Measurements from ENCODE around the gene EPO.

EPO gene

GRCh38 chr7:100677308-100678267 is 42.7 kb upstream of the EPO start:
- H3K27ac ChIP-seq (ENCODE audit: low read depth, low read length, severe bottlenecking), result no peak overlapping the region
- peaks cover 12% of the 10 kb centered on the region for H3K4me1 ChIP-seq (ENCODE audit: control insufficient read depth, insufficient read depth, low read length, poor library complexity, severe bottlenecking)
- no peak overlapping the region for H3K4me3 ChIP-seq (ENCODE audit: extremely low read depth, insufficient read depth, low read length, poor library complexity, severe bottlenecking)
- no peaks in the 10 kb centered on the region for H3K9me3 ChIP-seq (ENCODE audit: control insufficient read depth, low read length)
- H3K36me3 ChIP-seq (ENCODE audit: control insufficient read depth, insufficient read depth, low read length), result peaks cover 63% of the 10 kb centered on the region
- 96% methylated on average over 24 to 30 of the region's 36 CpGs for WGBS, 2 experiments (ENCODE audit: insufficient coverage in 2 of 2)

GRCh38 chr7:100678291-100678984 is 41.8 kb upstream of the EPO start:
- 96% methylated on average over 30 of the region's 35 CpGs for WGBS, 2 experiments (ENCODE audit: insufficient coverage in 2 of 2)
- Histone ChIP-seq H3K4me3 (ENCODE audit: extremely low read depth, insufficient read depth, low read length, poor library complexity, severe bottlenecking) (no peak overlapping the region), H3K27ac (ENCODE audit: low read depth, low read length, severe bottlenecking) (no peak overlapping the region), H3K36me3 (ENCODE audit: control insufficient read depth, insufficient read depth, low read length) (peaks cover 71% of the 10 kb centered on the region), H3K9me3 (ENCODE audit: control insufficient read depth, low read length) (no peaks in the 10 kb centered on the region), H3K4me1 (ENCODE audit: control insufficient read depth, insufficient read depth, low read length, poor library complexity, severe bottlenecking) (peaks cover 17% of the 10 kb centered on the region)

- H3K4me1 ChIP-seq (ENCODE audit: control insufficient read depth, insufficient read depth, low read length, poor library complexity, severe bottlenecking), result peaks cover 17% of the 10 kb centered on the region
- H3K4me3 ChIP-seq (ENCODE audit: extremely low read depth, insufficient read depth, low read length, poor library complexity, severe bottlenecking), result no peak overlapping the region
- WGBS, 2 experiments (ENCODE audit: insufficient coverage in 2 of 2), result 86 to 94% methylated on average over 6 to 7 of the region's 13 CpGs
- H3K27ac ChIP-seq (ENCODE audit: low read depth, low read length, severe bottlenecking), result peak overlapping the region; percentile 10
- no peaks in the 10 kb centered on the region for H3K9me3 ChIP-seq (ENCODE audit: control insufficient read depth, low read length)
- peaks cover 80% of the 10 kb centered on the region for H3K36me3 ChIP-seq (ENCODE audit: control insufficient read depth, insufficient read depth, low read length)
Measured at GRCh38 chr7:100679129-100679926, 40.9 kb upstream of the EPO start.

GRCh38 chr7:100679927-100680575 is 40.2 kb upstream of the EPO start:
- 100% methylated on average over 4 to 6 of the region's 13 CpGs for WGBS, 2 experiments (ENCODE audit: insufficient coverage in 2 of 2)
- H3K4me3 ChIP-seq (ENCODE audit: extremely low read depth, insufficient read depth, low read length, poor library complexity, severe bottlenecking), result no peak overlapping the region
- peak overlapping the region; percentile 23 for H3K27ac ChIP-seq (ENCODE audit: low read depth, low read length, severe bottlenecking)
- no peaks in the 10 kb centered on the region for H3K9me3 ChIP-seq (ENCODE audit: control insufficient read depth, low read length)
- H3K4me1 ChIP-seq (ENCODE audit: control insufficient read depth, insufficient read depth, low read length, poor library complexity, severe bottlenecking), result peaks cover 17% of the 10 kb centered on the region
- peaks cover 86% of the 10 kb centered on the region for H3K36me3 ChIP-seq (ENCODE audit: control insufficient read depth, insufficient read depth, low read length)

GRCh38 chr7:100680576-100681271 is 39.5 kb upstream of the EPO start:
- peak overlapping the region; percentile 23 for H3K27ac ChIP-seq (ENCODE audit: low read depth, low read length, severe bottlenecking)
- H3K4me3 ChIP-seq (ENCODE audit: extremely low read depth, insufficient read depth, low read length, poor library complexity, severe bottlenecking), result no peak overlapping the region
- peaks cover 93% of the 10 kb centered on the region for H3K36me3 ChIP-seq (ENCODE audit: control insufficient read depth, insufficient read depth, low read length)
- 90 to 92% methylated on average over 13 to 17 of the region's 18 CpGs for WGBS, 2 experiments (ENCODE audit: insufficient coverage in 2 of 2)
- H3K4me1 ChIP-seq (ENCODE audit: control insufficient read depth, insufficient read depth, low read length, poor library complexity, severe bottlenecking), result peaks cover 17% of the 10 kb centered on the region
- no peaks in the 10 kb centered on the region for H3K9me3 ChIP-seq (ENCODE audit: control insufficient read depth, low read length)

GRCh38 chr7:100681491-100682227 is 38.6 kb upstream of the EPO start:
- Histone ChIP-seq H3K36me3 (ENCODE audit: control insufficient read depth, insufficient read depth, low read length) (peaks cover 97% of the 10 kb centered on the region), H3K27ac (ENCODE audit: low read depth, low read length, severe bottlenecking) (no peak overlapping the region), H3K4me1 (ENCODE audit: control insufficient read depth, insufficient read depth, low read length, poor library complexity, severe bottlenecking) (peaks cover 17% of the 10 kb centered on the region), H3K9me3 (ENCODE audit: control insufficient read depth, low read length) (no peaks in the 10 kb centered on the region), H3K4me3 (ENCODE audit: extremely low read depth, insufficient read depth, low read length, poor library complexity, severe bottlenecking) (no peak overlapping the region)
- 94 to 96% methylated on average over 24 to 26 of the region's 29 CpGs for WGBS, 2 experiments (ENCODE audit: insufficient coverage in 2 of 2)

- peaks cover 17% of the 10 kb centered on the region for H3K4me1 ChIP-seq (ENCODE audit: control insufficient read depth, insufficient read depth, low read length, poor library complexity, severe bottlenecking)
- H3K4me3 ChIP-seq (ENCODE audit: extremely low read depth, insufficient read depth, low read length, poor library complexity, severe bottlenecking), result no peak overlapping the region
- WGBS, 2 experiments (ENCODE audit: insufficient coverage in 2 of 2), result 86% methylated on average over 14 to 21 of the region's 25 CpGs
- H3K36me3 ChIP-seq (ENCODE audit: control insufficient read depth, insufficient read depth, low read length), result peaks cover 97% of the 10 kb centered on the region
- no peaks in the 10 kb centered on the region for H3K9me3 ChIP-seq (ENCODE audit: control insufficient read depth, low read length)
- no peak overlapping the region for H3K27ac ChIP-seq (ENCODE audit: low read depth, low read length, severe bottlenecking)
Measured at GRCh38 chr7:100682228-100682741, 38.0 kb upstream of the EPO start.

- Histone ChIP-seq H3K27ac (ENCODE audit: low read depth, low read length, severe bottlenecking) (no peak overlapping the region), H3K9me3 (ENCODE audit: control insufficient read depth, low read length) (no peaks in the 10 kb centered on the region), H3K4me3 (ENCODE audit: extremely low read depth, insufficient read depth, low read length, poor library complexity, severe bottlenecking) (no peak overlapping the region), H3K4me1 (ENCODE audit: control insufficient read depth, insufficient read depth, low read length, poor library complexity, severe bottlenecking) (peaks cover 22% of the 10 kb centered on the region), H3K36me3 (ENCODE audit: control insufficient read depth, insufficient read depth, low read length) (peaks cover 97% of the 10 kb centered on the region)
- WGBS, 2 experiments (ENCODE audit: insufficient coverage in 2 of 2), result 92 to 97% methylated on average over 23 to 26 of the region's 28 CpGs
Measured at GRCh38 chr7:100682991-100683658, 37.1 kb upstream of the EPO start.
